Inflammatory macrophage treated with lipopolysaccharide for 1 hour (primary cell): ENCODE data around the gene TSPAN1.
"Not testable (repeated sequence)": the region's sequence is repeated elsewhere in the genome, so short reads cannot be mapped to it uniquely, and the experiment has no call there.

Experiments used
- DNase-seq, 2 donors: peaks; one replicate each; pipeline ENCODE4 v3.0.0-alpha.2; 2020 to 2022

TSPAN1 gene

DNA sequence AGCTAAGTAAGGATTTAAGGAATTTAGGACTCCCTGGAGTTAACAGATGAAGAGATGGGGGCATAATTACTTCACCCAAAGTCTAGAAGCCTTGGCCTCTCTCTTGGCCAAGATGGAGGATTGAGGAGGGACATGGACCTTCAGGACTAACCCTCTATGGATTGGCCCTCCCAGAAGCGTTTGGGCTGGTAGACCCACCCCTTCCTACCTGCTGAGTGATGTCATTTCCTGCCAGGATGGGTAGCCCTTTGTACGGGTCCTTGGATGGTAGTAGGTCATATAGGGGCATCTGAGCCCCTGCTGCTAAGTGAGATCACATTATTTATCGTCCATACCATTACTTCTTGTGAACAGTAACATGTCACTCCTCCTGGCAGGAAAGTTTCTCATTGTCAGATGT lies 45.9 kb downstream of the TSPAN1 start:
- DNase-seq, result no peak

DNA sequence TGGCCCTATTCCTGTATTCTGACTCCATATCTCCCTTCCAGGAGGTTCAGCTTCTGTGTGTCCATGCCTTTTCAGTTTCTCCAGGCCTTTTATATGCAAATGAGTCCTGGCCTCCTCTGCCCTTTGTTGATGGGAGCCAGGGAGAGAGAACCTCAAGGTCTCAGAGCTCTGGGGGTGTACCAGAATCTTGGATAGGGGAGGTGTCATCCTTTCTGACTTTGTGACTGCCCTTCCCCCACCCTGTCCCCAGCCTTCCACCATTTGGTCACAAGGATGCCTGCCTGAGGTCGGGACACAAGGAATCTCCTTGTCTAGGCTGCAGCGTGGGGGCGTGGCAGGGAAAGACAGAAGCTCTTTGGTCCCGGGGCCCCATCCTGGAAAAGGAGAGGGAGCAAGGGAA lies 46.9 kb downstream of the TSPAN1 start:
- no peak for DNase-seq

DNA sequence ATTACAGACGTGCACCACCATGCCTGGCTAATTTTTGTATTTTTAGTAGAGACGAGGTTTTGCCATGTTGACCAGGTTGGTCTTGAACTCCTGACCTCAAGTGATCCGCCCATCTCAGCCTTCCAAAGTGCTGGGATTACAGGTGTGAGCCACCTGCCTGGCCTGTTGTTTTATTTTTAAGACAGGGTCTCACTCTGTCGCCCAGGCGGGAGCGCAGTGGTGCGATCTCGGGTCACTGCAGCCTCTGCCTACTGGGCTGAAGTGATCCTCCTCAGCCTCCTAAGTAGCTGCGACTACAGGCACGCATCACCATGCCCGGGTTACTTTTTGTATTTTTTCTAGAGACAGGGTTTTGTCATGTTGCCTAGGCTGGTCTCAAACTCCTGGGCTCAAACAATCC lies 48.2 kb downstream of the TSPAN1 start:
- DNase-seq, result not testable (repeated sequence)

DNA sequence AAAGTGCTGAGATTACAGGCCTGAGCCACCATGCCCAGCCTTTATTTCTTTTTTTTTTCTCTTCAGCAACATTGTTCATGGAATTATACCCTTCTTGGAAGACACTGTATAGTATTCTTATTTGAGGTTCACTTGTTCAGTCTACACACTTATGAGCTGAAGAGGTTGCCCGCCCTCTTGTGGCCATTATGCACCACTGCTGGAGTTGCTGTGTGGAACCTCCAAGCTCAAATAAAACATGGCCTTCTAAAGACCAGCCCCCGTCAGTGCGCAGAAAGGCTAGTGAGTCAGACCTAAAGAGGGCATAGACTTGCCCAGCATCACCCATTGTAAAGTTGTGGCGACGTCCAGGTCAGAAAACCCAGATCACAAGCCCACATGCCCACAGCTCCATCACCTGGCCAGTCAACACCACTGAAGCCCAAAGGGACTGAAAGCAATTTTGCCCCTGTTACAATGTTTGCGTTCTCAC lies 48.6 kb downstream of the TSPAN1 start:
- DNase-seq, result peak; percentile 58 to 76

DNA sequence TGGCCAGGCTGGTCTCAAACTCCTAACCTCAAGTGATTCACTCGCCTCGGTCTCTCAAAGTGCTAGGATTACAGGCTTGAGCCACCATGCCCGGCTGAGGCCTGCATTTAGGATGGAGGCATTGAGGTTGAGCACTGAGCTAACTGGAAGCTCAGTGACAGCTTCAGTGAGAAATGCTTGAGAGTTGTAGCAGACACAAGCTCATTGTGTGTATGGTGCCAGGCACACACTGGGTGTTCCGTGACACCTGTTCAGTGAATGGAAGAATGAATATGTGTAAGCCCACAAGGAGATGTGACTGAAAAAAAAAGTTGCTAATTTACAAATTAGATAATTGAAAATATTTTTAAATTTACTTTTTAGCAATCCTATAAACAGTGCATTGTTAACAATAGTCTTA lies 50.1 kb downstream of the TSPAN1 start:
- no peak for DNase-seq

DNA sequence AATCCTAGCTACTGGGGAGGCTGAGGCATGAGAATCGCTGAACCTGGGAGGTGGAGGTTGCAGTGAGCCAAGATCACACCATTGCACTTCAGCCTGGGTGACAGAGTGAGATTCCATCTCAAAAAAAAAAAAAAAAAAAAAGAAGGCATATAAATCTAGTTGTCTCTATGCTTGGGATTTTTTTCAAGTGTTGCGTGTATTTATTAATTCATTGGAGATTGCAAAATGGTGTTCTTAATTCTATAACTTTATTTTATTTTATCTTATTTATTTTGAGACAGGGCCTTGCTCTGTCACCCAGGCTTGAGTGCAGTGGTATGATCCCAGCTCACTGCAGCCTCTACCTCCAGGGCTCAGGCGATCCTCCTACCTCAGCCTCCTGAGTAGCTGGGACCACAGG lies 56.3 kb downstream of the TSPAN1 start:
- not testable (repeated sequence) for DNase-seq
